H1 (cell line): ENCODE results near the gene CACNG4. TPM values are rescaled to one million over a fixed set of nuclear protein-coding genes. Genes with fewer than 3 reads are reported as not detected.
A peak's percentile ranks its signal among the peaks of the same experiment; 100 is the strongest.

Source experiments
- CTCF ChIA-PET: fragments of 300-600 bp; sonication (Branson Sonifier 250); formaldehyde crosslinking; loops from one replicate; lab custom pipeline; 2021; ENCODE audit not compliant: partially characterized antibody; lab: Charles Lee
- POLR2A ChIA-PET: fragments of 300-600 bp; sonication (Branson Sonifier 250); formaldehyde crosslinking; loops from one replicate; lab custom pipeline; 2021; ENCODE audit warnings: inconsistent platforms; ENCODE audit not compliant: partially characterized antibody; lab: Charles Lee
- DNase-seq, 2 experiments: peaks; one replicate each; pipeline versions ENCODE4 v3.0.0 to v3.0.0-alpha.2; 2010 to 2022; ENCODE audit warnings: low spot score in 2 of 2, low read depth in 1 of 2, mixed read lengths in 1 of 2
- FAIRE-seq: peaks from 2 replicates; lab custom pipeline; 2011; peaks lifted over from hg19 to GRCh38; lab: Jason Lieb, UNC
- H2AFZ ChIP-seq: 2 replicates; pipeline ENCODE4 v1.8.1; 2012; ENCODE audit warnings: low read length, inconsistent platforms
- H2AK5ac ChIP-seq: 2 replicates; pipeline ENCODE4 v1.6.1; 2013; ENCODE audit warnings: low read depth, low read length
- H2BK120ac ChIP-seq: replicated peaks from 2 replicates; pipeline ENCODE3; 2013; ENCODE audit warnings: low read depth, low read length, inconsistent platforms
- H2BK12ac ChIP-seq: 2 replicates; pipeline ENCODE4 v1.6.1; 2013; ENCODE audit warnings: low read depth, low read length
- H2BK15ac ChIP-seq: 2 replicates; pipeline ENCODE4 v1.6.1; 2013; ENCODE audit warnings: low read length
- H2BK20ac ChIP-seq: 2 replicates; pipeline ENCODE4 v1.6.1; 2013; ENCODE audit warnings: low read length
- H2BK5ac ChIP-seq: 2 replicates; pipeline ENCODE4 v1.6.1; 2013; ENCODE audit warnings: low read depth, low read length
- H3K14ac ChIP-seq: 2 replicates; pipeline ENCODE4 v1.6.1; 2013; ENCODE audit warnings: inconsistent platforms; ENCODE audit not compliant: insufficient read length
- H3K18ac ChIP-seq: 2 replicates; pipeline ENCODE4 v1.6.1; 2013; ENCODE audit warnings: low read length; ENCODE audit errors: extremely low read depth
- H3K23ac ChIP-seq: 2 replicates; pipeline ENCODE4 v1.6.1; 2013; ENCODE audit warnings: inconsistent platforms; ENCODE audit not compliant: insufficient read length
- H3K23me2 ChIP-seq: 2 replicates; pipeline ENCODE4 v1.6.1; 2013; ENCODE audit warnings: low read depth, low read length
- H3K27ac ChIP-seq: 2 replicates; pipeline ENCODE4 v1.6.1; 2011; ENCODE audit warnings: low read depth, low read length, inconsistent platforms
- H3K27me3 ChIP-seq, 4 experiments: replicated peaks in 1 of 4; 1 replicate in 1 of 4; 2 replicates in 3 of 4; pipeline versions ENCODE4 v1.6.1 to v1.8.1; 2011 to 2013; ENCODE audit warnings: low read length in 3 of 4, mild to moderate bottlenecking in 3 of 4, inconsistent platforms in 2 of 4, mixed read lengths in 2 of 4, moderate library complexity in 1 of 4; ENCODE audit not compliant: control insufficient read depth in 3 of 4, insufficient read depth in 3 of 4; ENCODE audit errors: extremely low read depth in 1 of 4
- H3K36me3 ChIP-seq, 4 experiments: 2 replicates each; pipeline versions ENCODE4 v1.6.1 to v1.8.1; 2011 to 2013; ENCODE audit warnings: mild to moderate bottlenecking in 4 of 4, low read length in 3 of 4, moderate library complexity in 2 of 4, control low read depth in 1 of 4, inconsistent platforms in 1 of 4; ENCODE audit not compliant: insufficient read depth in 4 of 4, control insufficient read depth in 2 of 4
- H3K4ac ChIP-seq: replicated peaks from 2 replicates; pipeline ENCODE3; 2013; ENCODE audit warnings: low read length, low read depth, mixed read lengths, inconsistent platforms; ENCODE audit not compliant: insufficient read length
- H3K4me1 ChIP-seq, 4 experiments: replicated peaks in 1 of 4; 1 replicate in 1 of 4; 2 replicates in 3 of 4; pipeline versions ENCODE4 v1.6.1 to v1.8.1; 2011 to 2013; ENCODE audit warnings: low read length in 3 of 4, inconsistent platforms in 2 of 4, mixed read lengths in 1 of 4; ENCODE audit not compliant: insufficient read depth in 4 of 4, control insufficient read depth in 3 of 4
- H3K4me2 ChIP-seq, 2 experiments: 2 replicates each; pipeline versions ENCODE4 v1.6.1 to v1.8.1; 2011 to 2013; ENCODE audit warnings: low read depth in 2 of 2, low read length in 2 of 2, control low read depth in 1 of 2, inconsistent platforms in 1 of 2, mild to moderate bottlenecking in 1 of 2; ENCODE audit not compliant: insufficient read depth in 1 of 2
- H3K4me3 ChIP-seq, 4 experiments: fragments of 200-600, 300-600 bp in 1 of 4; sonication (generic), shearing (Covaris generic), sonication (Bioruptor Twin) in 1 of 4; 2 replicates each; pipeline versions ENCODE4 v1.5.1 to v1.8.1; 2011 to 2016; ENCODE audit warnings: low read length in 4 of 4, low read depth in 3 of 4, control low read depth in 2 of 4, inconsistent platforms in 2 of 4, mild to moderate bottlenecking in 2 of 4, mixed read lengths in 1 of 4, moderate library complexity in 1 of 4; ENCODE audit not compliant: insufficient read depth in 2 of 4; ENCODE audit errors: extremely low read depth in 1 of 4
- H3K56ac ChIP-seq: replicated peaks from 2 replicates; pipeline ENCODE3; 2013; ENCODE audit warnings: low read depth, mild to moderate bottlenecking, mixed read lengths, low read length, inconsistent platforms; ENCODE audit not compliant: insufficient read length
- H3K79me1 ChIP-seq: 2 replicates; pipeline ENCODE4 v1.6.1; 2013; ENCODE audit warnings: low read depth, low read length, control low read depth
- H3K79me2 ChIP-seq, 2 experiments: 2 replicates each; pipeline versions ENCODE4 v1.6.1 to v1.8.1; 2012 to 2013; ENCODE audit warnings: low read length in 2 of 2, mild to moderate bottlenecking in 2 of 2, inconsistent platforms in 1 of 2; ENCODE audit not compliant: insufficient read depth in 2 of 2, control insufficient read depth in 1 of 2
- H3K9ac ChIP-seq, 4 experiments: replicated peaks in 1 of 4; 1 replicate in 1 of 4; 2 replicates in 3 of 4; pipeline versions ENCODE4 v1.6.1 to v1.8.1; 2011 to 2013; ENCODE audit warnings: low read depth in 3 of 4, low read length in 3 of 4, control low read depth in 2 of 4, mild to moderate bottlenecking in 2 of 4, moderate library complexity in 2 of 4, inconsistent platforms in 1 of 4; ENCODE audit errors: extremely low read depth in 1 of 4
- H3K9me3 ChIP-seq, 2 experiments: 2 replicates each; pipeline versions ENCODE4 v1.6.1 to v1.8.1; 2012 to 2013; ENCODE audit warnings: mild to moderate bottlenecking in 2 of 2, moderate library complexity in 2 of 2, control low read depth in 1 of 2, inconsistent platforms in 1 of 2, low read depth in 1 of 2, low read length in 1 of 2, mixed read lengths in 1 of 2; ENCODE audit not compliant: insufficient read depth in 2 of 2
- H4K20me1 ChIP-seq, 2 experiments: replicated peaks in 1 of 2; 2 replicates each; pipeline versions ENCODE3 to v1.8.1; 2011 to 2013; ENCODE audit warnings: inconsistent platforms in 2 of 2, low read length in 2 of 2, mild to moderate bottlenecking in 1 of 2; ENCODE audit not compliant: insufficient read depth in 2 of 2, control insufficient read depth in 1 of 2
- H4K5ac ChIP-seq: 2 replicates; pipeline ENCODE4 v1.6.1; 2013; ENCODE audit warnings: low read length, low read depth, mixed read lengths, inconsistent platforms; ENCODE audit not compliant: insufficient read length
- H4K8ac ChIP-seq: 2 replicates; pipeline ENCODE4 v1.8.0; 2013; ENCODE audit warnings: mild to moderate bottlenecking, moderate library complexity, low read length, inconsistent platforms; ENCODE audit not compliant: insufficient read depth; ENCODE audit errors: extremely low read depth
- H4K91ac ChIP-seq: replicated peaks from 2 replicates; pipeline ENCODE3; 2013; ENCODE audit warnings: low read length, mixed read lengths, inconsistent platforms; ENCODE audit not compliant: insufficient read length
- HDAC2 ChIP-seq, 2 experiments: fragments of 300-600 bp in 1 of 2; sonication (generic) in 1 of 2; IDR thresholded peaks; 2 replicates each; pipeline ENCODE4 v1.6.1; 2011 to 2012; ENCODE audit warnings: low read depth in 2 of 2, low read length in 2 of 2, mild to moderate bottlenecking in 2 of 2, moderate library complexity in 2 of 2, borderline replicate concordance in 1 of 2, inconsistent platforms in 1 of 2
- KDM1A ChIP-seq: fragments of 200-600, 300-600 bp; sonication (generic); IDR thresholded peaks from 2 replicates; pipeline ENCODE4 v1.7.1; 2016; ENCODE audit warnings: mild to moderate bottlenecking, low read length, borderline replicate concordance
- RFX5 ChIP-seq: IDR thresholded peaks from 2 replicates; pipeline ENCODE4 v1.6.1; 2011; ENCODE audit warnings: low read depth, low read length, improper control_type of control experiment, borderline replicate concordance
- WGBS, 2 experiments: shearing (Covaris generic) in 1 of 2; methylation state at CpG; one replicate each; pipeline versions ENCODE4 v1.1.6 to v1.1.7; 2013 to 2015; ENCODE audit warnings: low lambda C conversion rate in 2 of 2, mixed read lengths in 2 of 2, inconsistent platforms in 1 of 2, low coverage in 1 of 2, missing lambda C conversion rate in 1 of 2; ENCODE audit not compliant: insufficient replicate concordance in 2 of 2, insufficient coverage in 1 of 2, insufficient read length in 1 of 2; ENCODE audit errors: extremely low coverage in 1 of 2, missing lambda C conversion rate in 1 of 2; 5-methylcytosine and 5-hydroxymethylcytosine counted together
- polyA plus RNA-seq, 7 experiments: library from polyadenylated mRNA; depleted of rRNA in 3 of 7; stranded (reverse) in 5 of 7; unstranded in 2 of 7; fragments of >200 nt in 5 of 7; fragments of 200-250 nt in 2 of 7; gene quantifications; 1 replicate in 5 of 7; 2 replicates in 1 of 7; 4 replicates in 1 of 7; pipeline versions ENCODE4 v1.2.1 to v1.2.3, GENCODE V29; 2011 to 2013; ENCODE audit warnings: missing spikeins in 2 of 7, mixed read lengths in 2 of 7
- total RNA-seq: library from RNA; stranded (reverse); fragmentation: NEBNext Ultra II Directional; extraction: Animal tissue kit (Norgen Biotek cat#: 25700); gene quantifications from 2 replicates; pipeline ENCODE4 v1.2.1, GENCODE V29; 2021

The CACNG4 gene
- total and polyA plus RNA-seq, 2 of the 8 experiments (the other 6 are each of a cell fraction or from before 2014, with no cell fraction given) = 3.6 to 5.6 TPM

GRCh38 chr17:66957343-66957742 is 7.2 kb upstream of the CACNG4 start:
- Histone ChIP-seq H2BK20ac (0 out of 2 replicates have a peak overlapping the region, but pooled peaks have one; percentile 21), H3K14ac (no peak overlapping the region), H4K20me1 (no peaks in the 10 kb centered on the region), H3K23ac (no peak overlapping the region), H3K23me2 (0 out of 2 replicates have a peak, but pooled peaks cover 2% of the 10 kb centered on the region), H4K5ac (no peak overlapping the region), H3K4me2 (no peak overlapping the region), H3K4me1 (peaks cover 2 to 14% (median 7%) of the 10 kb centered on the region in 4 experiments), H2AFZ (no peak overlapping the region), H3K79me2 (no peaks in the 10 kb centered on the region), H3K4me3 (no peak overlapping the region), H2BK15ac (peak overlapping the region; percentile 5; the same call in 1 of the 2 replicates), H3K9me3 (no peaks in the 10 kb centered on the region), H3K56ac (no peak overlapping the region), H2BK5ac (no peak overlapping the region), H4K91ac (no peak overlapping the region), H2BK12ac (0 out of 2 replicates have a peak overlapping the region, but pooled peaks have one; percentile 14), H3K27ac (no peak overlapping the region), H3K36me3 (no peaks in the 10 kb centered on the region), H3K9ac (no peak overlapping the region), H3K79me1 (no peaks in the 10 kb centered on the region), H3K27me3 (peaks cover 0 to 4% (median under 1%) of the 10 kb centered on the region in 4 experiments; a peak in 3 of 7 replicates), H3K4ac (no peak overlapping the region), H2AK5ac (no peak overlapping the region), H4K8ac (no peak overlapping the region), H2BK120ac (no peak overlapping the region), H3K18ac (no peak overlapping the region)
- TF ChIP-seq HDAC2 (IDR thresholded peaks at IDR 0.05; ENCODE audit: borderline replicate concordance in 1 of 2, low read depth in 2 of 2, low read length in 2 of 2) = 0 out of 4 replicates have a peak, but pooled peaks of 1 of the 2 experiments have one; percentile 59
- no peak for TF ChIP-seq RFX5
- peak; percentile 76; the same call in 1 of the 2 replicates for TF ChIP-seq KDM1A
- CTCF ChIA-PET = interaction anchor here (1.7 to 2.2 kb wide), 2 partner anchors 18 to 41 kb away, joined by 6 to 10 read pairs; no protein-coding TSS in a partner anchor
- no peak for FAIRE-seq
- POLR2A ChIA-PET = no interaction called here
- 85% methylated on average over 8 of the region's 8 CpGs; no CpG with 5 or more reads in 1 of the 2 experiments for WGBS, 2 experiments
- DNase-seq = no peak
